Tibial artery (tissue), 4 donors: ENCODE data around the gene CDIPT.

Experiments
- DNase-seq, 2 donors: peaks; one replicate each; pipeline ENCODE4 v3.0.0-alpha.2; 2019
- H3K27ac ChIP-seq, 2 donors: fragments of 200-600 bp; sonication (generic) in 1 of 2; 1 replicate in 1 of 2; 2 replicates in 1 of 2; pipeline ENCODE4 v1.5.1; 2018 to 2019; ENCODE audit warnings: mild to moderate bottlenecking in 1 of 2
- H3K27me3 ChIP-seq, 2 donors: fragments of 200-600 bp; sonication (generic) in 1 of 2; one replicate each; pipeline versions ENCODE4 v1.5.1 to v1.6.0; 2016 to 2019
- H3K36me3 ChIP-seq, 3 donors: fragments of 200-600 bp; sonication (generic) in 2 of 3; one replicate each; pipeline ENCODE4 v1.5.1; 2016 to 2019; ENCODE audit warnings: mild to moderate bottlenecking in 2 of 3
- H3K4me1 ChIP-seq, 4 donors: fragments of 200-600 bp; sonication (generic) in 2 of 4; 1 replicate in 3 of 4; 2 replicates in 1 of 4; pipeline ENCODE4 v1.5.1; 2016 to 2019
- H3K4me3 ChIP-seq, 2 donors: fragments of 200-600 bp; sonication (generic) in 1 of 2; 1 replicate in 1 of 2; 2 replicates in 1 of 2; pipeline ENCODE4 v1.5.1; 2018 to 2019; ENCODE audit warnings: mild to moderate bottlenecking in 2 of 2
- H3K9me3 ChIP-seq, 3 donors: fragments of 200-600 bp; sonication (generic) in 1 of 3; one replicate each; pipeline ENCODE4 v1.5.1; 2016 to 2019
- intact Hi-C: fragments of 100-400 bp; cut with DNase I; formaldehyde crosslinking; loops from one replicate; pipeline ENCODE4 v1.15.0; 2023; ENCODE audit warnings: low total_unique reads
- TF ChIP-seq, protein P1 (sequence below), 2 experiments: fragments of 200-600 bp in 1 of 2; fragments of 450-650 bp in 1 of 2; IDR thresholded peaks; one replicate each; pipeline ENCODE4 v1.5.1; 2017 to 2019; ENCODE audit warnings: antibody characterized with exemption in 2 of 2, mild to moderate bottlenecking in 1 of 2, moderate library complexity in 1 of 2

The CDIPT gene

DNA sequence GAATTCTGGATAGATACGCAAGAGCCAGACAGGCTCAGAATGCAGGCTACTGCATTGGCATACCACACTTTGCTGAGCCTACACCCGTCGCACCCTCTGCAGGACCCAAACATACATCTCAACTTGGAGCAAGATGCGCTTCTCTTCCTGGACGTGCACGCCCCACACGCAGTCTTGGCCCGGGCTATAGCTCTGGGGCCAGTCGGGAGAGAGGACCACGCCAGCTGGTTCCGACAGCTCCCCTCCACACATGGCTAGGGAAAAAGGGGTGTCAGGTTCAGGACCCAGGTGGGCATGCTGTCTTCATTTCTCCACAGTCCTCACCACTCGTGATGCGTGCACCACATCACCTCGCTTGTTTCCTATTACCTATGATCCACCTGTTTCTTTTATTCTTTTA is 15.1 kb upstream of the CDIPT start:
- no peak for DNase-seq
- Histone ChIP-seq H3K4me3 (no peak overlapping the region), H3K27ac (no peak overlapping the region), H3K4me1 (peaks cover 0 to 10% (median 0%) of the 10 kb centered on the region in 4 donors), H3K36me3 (no peaks in the 10 kb centered on the region), H3K9me3 (no peaks in the 10 kb centered on the region), H3K27me3 (peaks cover 3 to 57% of the 10 kb centered on the region in 2 donors)
- TF ChIP-seq, protein P1, sequence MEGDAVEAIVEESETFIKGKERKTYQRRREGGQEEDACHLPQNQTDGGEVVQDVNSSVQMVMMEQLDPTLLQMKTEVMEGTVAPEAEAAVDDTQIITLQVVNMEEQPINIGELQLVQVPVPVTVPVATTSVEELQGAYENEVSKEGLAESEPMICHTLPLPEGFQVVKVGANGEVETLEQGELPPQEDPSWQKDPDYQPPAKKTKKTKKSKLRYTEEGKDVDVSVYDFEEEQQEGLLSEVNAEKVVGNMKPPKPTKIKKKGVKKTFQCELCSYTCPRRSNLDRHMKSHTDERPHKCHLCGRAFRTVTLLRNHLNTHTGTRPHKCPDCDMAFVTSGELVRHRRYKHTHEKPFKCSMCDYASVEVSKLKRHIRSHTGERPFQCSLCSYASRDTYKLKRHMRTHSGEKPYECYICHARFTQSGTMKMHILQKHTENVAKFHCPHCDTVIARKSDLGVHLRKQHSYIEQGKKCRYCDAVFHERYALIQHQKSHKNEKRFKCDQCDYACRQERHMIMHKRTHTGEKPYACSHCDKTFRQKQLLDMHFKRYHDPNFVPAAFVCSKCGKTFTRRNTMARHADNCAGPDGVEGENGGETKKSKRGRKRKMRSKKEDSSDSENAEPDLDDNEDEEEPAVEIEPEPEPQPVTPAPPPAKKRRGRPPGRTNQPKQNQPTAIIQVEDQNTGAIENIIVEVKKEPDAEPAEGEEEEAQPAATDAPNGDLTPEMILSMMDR (IDR thresholded peaks at IDR 0.05), result no peak
- intact Hi-C loops, result no loop called here

DNA sequence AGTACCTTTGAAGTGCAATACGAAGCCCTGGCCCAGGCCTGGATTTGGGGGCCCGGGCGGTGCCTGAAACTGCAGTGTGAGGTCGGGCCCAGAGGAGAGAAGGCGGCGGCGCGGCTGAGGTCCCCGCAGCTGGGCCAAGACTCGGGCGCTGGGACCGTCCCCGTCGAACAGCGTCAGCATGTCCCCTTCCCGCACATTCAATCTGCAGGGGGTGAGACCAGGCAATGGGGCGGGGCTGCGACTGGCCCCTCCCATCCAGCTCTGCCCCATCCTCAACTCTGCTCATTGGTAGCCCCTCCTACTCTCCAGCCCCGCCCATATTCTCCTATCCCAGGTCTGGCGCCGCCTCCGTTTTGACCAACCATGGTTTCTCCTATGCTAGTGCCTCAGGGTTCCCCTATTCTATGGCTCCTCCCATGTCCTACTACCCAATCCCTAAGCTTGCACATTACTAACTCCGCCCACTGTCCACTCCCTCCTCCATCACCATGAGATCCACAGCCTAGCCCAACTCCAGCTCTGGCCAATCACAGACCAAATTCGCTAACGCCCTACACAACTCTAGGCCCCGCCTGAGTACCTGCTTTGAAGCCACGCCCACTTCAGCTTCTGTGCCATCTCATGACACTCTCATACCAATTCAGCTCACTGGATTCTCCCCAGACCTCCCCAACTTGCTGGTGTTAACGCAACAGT is 14.4 kb upstream of the CDIPT start:
- Histone ChIP-seq H3K4me3 (no peak overlapping the region), H3K4me1 (peaks cover 0 to 10% (median 0%) of the 10 kb centered on the region in 4 donors), H3K36me3 (no peaks in the 10 kb centered on the region), H3K27me3 (peaks cover 3 to 57% of the 10 kb centered on the region in 2 donors), H3K27ac (no peak overlapping the region), H3K9me3 (no peaks in the 10 kb centered on the region)
- TF ChIP-seq, protein P1 (IDR thresholded peaks at IDR 0.05), result no peak
- no peak for DNase-seq
- intact Hi-C loops, result no loop called here

DNA sequence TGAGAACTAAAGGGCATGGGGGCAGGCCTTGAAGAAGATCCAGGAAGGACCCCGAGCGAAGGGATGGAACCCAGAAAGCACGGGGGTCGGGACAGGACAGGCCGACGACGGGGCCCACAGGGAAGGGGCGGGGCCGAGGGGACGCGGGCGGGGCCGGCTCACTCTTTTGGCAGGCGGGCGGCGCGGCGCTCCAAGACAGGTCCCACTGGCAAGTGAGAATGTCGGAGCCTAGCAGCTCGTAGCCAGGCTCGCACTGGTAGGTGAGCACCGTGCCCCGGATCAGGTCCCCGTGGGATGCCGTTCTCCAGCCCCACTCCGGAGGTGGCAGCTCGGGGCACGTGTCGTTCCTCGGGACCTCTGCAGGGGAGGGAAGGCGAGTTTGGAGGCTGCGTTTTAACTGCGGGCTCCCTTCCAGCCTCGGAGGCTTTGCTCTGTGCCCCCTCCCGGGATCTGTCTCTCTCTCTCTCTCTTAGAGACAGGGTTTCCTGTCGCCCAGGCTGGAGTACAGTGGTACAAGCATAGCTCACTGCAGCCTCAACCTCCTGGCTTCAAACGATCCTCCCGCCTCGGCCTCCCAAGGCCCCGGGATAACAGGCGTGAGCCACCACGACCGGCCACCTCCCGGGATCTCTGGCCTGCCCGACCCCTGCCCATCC is 13.7 kb upstream of the CDIPT start:
- H3K9me3 ChIP-seq, result no peaks in the 10 kb centered on the region
- H3K4me3 ChIP-seq, result peak overlapping the region in 1 of 2 donors; percentile 22
- peaks cover 3 to 60% of the 10 kb centered on the region in 2 donors for H3K27me3 ChIP-seq
- no peak for DNase-seq
- no peaks in the 10 kb centered on the region for H3K36me3 ChIP-seq
- H3K27ac ChIP-seq, result no peak overlapping the region
- TF ChIP-seq, protein P1 (IDR thresholded peaks at IDR 0.05), result no peak
- peaks cover 0 to 10% (median 0%) of the 10 kb centered on the region in 4 donors for H3K4me1 ChIP-seq
- intact Hi-C loops, result no loop called here

DNA sequence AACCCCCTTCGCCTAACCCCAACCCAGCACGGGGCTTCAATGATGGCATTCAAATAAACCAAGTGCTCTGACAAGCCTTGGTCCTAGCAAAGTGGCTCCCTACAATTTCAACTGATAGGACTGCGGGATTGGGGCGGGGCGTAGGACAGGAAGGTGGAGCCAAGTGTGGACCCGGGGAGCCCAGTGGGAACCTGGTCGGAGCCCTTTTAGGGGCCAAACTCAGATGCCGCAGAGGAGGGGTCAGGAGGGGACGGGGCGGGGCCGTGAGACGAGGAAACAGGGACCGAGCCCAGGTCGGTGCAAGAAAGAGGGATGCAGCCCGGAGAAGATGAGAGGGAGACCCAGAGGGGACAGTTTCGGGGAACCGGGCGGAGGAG is 13.2 kb upstream of the CDIPT start:
- TF ChIP-seq, protein P1 (IDR thresholded peaks at IDR 0.05), result no peak
- Histone ChIP-seq H3K9me3 (no peaks in the 10 kb centered on the region), H3K27ac (no peak overlapping the region), H3K4me3 (peak overlapping the region in 1 of 2 donors; percentile 22), H3K27me3 (peaks cover 3 to 65% of the 10 kb centered on the region in 2 donors), H3K36me3 (no peaks in the 10 kb centered on the region), H3K4me1 (peaks cover 0 to 10% (median 0%) of the 10 kb centered on the region in 4 donors)
- intact Hi-C loops, result no loop called here
- no peak for DNase-seq

DNA sequence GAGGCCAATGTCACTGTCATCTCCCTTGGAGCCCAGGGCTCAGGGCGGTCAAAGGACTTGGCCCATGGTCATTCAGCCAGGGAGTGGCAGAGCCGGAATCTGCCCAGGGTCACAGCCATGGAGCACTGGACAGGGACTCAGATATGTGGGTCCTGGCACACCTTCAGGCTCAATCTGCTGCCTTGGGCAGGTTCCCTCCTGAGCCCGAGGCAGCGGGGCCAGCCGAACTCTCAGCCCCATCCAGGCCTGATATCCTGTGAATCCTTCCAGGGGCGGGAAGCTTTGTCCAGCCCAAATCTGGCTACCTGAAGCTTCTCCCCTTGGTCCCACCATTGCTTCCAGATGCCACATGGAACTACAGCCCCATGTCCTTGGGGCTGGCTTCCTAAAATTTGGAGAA is 12.2 kb upstream of the CDIPT start:
- intact Hi-C loops, result no loop called here
- Histone ChIP-seq H3K27ac (no peak overlapping the region), H3K4me3 (no peak overlapping the region), H3K9me3 (no peaks in the 10 kb centered on the region), H3K36me3 (no peaks in the 10 kb centered on the region), H3K4me1 (peaks cover 0 to 10% (median 0%) of the 10 kb centered on the region in 4 donors), H3K27me3 (peaks cover 3 to 60% of the 10 kb centered on the region in 2 donors)
- TF ChIP-seq, protein P1 (IDR thresholded peaks at IDR 0.05), result no peak
- no peak for DNase-seq
